K562 treated with DMSO at 1 percent for 24 hours (cell line): Measurements from ENCODE around the gene CHRDL2. TPM values are rescaled to one million over a fixed set of nuclear protein-coding genes. Genes with fewer than 3 reads are reported as not detected.

Experiments used
- total RNA-seq: library from RNA; unstranded; fragments of 300-600 nt; gene quantifications from 2 replicates; pipeline ENCODE4 v1.2.3, GENCODE V29; 2022; ENCODE audit warnings: low read depth; ENCODE audit not compliant: insufficient read depth

The CHRDL2 gene, protein sequence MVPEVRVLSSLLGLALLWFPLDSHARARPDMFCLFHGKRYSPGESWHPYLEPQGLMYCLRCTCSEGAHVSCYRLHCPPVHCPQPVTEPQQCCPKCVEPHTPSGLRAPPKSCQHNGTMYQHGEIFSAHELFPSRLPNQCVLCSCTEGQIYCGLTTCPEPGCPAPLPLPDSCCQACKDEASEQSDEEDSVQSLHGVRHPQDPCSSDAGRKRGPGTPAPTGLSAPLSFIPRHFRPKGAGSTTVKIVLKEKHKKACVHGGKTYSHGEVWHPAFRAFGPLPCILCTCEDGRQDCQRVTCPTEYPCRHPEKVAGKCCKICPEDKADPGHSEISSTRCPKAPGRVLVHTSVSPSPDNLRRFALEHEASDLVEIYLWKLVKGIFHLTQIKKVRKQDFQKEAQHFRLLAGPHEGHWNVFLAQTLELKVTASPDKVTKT
- not detected in 2 replicates for total RNA-seq

DNA sequence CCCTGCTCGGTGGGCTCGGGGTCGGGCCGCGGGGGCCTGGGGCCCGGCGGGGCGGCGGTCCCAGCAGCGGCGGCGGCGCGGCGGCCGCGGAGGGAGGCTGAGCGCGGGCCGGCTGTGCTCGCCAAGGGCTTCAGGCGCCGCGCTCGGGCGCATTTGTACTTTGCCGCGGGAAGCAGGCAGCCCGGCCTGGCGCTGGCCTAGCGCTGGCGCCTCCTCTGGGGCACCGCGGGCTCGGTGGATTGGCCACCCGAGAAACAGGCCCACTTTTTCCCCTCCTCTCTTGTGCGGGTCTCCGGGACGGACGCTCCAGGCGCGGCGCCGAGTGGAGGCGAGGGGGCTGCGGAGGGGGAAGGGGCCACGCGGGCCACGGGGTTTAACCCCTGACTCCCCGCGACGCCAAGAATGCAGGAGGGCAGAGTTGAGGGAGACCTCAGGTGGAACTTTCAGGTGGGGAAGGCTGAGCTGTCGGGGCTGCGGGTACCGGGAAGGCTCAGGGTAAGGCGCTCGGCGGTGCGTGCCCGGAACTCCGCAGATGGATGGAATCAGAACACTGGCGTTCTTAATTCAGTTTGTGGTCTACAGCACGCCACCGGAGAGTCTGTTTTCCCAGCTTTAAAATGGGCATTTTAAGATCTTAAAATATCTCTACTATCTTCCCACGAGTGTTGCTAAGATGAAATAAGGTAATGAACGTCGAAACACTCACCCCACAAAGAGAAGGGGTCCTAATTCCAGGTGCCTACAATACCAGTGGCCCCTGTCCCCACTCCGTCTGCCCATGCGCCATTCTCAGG lies at the start of gene CHRDL2:
CHRDL2 (minus strand) TSS at position 126 of the 794 bp plus-strand sequence. CDS start 538 bp downstream, outside the sequence.

DNA sequence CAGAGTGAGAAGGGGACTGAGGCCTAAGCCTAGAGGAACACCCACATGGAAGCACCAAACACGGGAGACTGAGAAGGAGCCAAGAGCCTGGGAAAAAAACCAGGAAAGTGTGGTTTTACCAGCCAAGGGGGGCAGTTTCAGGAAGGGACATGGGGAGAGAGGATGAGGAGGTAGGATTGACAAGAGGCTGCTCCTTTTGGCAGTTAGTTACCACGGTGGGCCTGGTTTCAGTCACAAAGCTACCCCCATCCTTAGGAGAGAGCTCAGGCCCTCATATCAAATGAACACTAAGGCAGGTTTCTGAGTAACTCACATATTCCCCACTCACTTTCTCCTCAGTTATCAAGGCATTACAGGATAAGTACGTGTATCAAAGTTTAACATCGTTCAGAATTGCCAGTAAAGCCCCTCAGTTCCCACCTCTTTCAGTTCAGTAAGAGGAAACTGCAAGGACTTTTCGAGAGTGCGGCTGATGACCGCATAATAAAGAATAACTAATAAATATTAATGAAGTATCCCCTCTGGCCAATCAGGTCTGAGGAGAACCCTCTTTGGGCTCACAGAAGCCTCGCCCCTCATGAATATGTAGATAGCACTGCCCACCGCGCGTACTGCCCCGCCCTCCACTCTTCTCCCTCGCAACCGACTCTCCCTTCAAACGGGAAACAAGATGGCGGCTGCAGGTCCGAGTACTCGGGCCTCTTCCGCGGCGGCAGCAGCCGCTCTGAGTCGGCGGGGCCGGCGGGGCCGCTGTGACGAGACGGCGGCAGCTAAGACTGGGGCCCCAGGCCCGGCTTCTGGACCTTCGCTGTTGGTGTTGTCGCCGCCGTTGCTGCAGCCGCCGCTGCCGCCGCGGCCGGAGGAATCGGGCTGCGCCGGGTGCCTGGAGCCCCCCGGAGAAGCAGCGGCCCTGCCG lies 17.2 kb upstream of the CHRDL2 start, which contains the start of gene RNF169:
RNF169 (plus strand) TSS at position 639 of the 916 bp plus-strand sequence; CDS start at position 671, 32 bp downstream.

Other genes with a start within 250 kb of the CHRDL2 start
- 9.5 and 12.7 TPM in 2 replicates for gene LIPT2, start 237.7 kb downstream of the CHRDL2 start, total RNA-seq
- 10.6 and 10.8 TPM in 2 replicates for gene POLD3, start 138.8 kb downstream of the CHRDL2 start, total RNA-seq
- 4.3 and 4.5 TPM in 2 replicates for gene RNF169, start 17.4 kb upstream of the CHRDL2 start, total RNA-seq
- gene XRRA1, start 217.7 kb upstream of the CHRDL2 start, total RNA-seq, result 24.9 and 27.1 TPM in 2 replicates
- gene SPCS2, start 217.8 kb upstream of the CHRDL2 start, total RNA-seq, result 33.5 and 41.2 TPM in 2 replicates